HL-60 (cell line): ENCODE results near the gene KCNJ3.

Experiments used
- CTCF ChIP-seq: IDR thresholded peaks from one replicate; pipeline ENCODE4 v1.5.1; 2011; ENCODE audit warnings: low read length, control low read depth, inconsistent platforms; ENCODE audit not compliant: insufficient read depth
- GABPA ChIP-seq: IDR thresholded peaks from 2 replicates; pipeline ENCODE4 v1.6.1; 2012; ENCODE audit warnings: low read depth
- POLR2AphosphoS5 ChIP-seq: IDR thresholded peaks from 2 replicates; pipeline ENCODE4 v1.6.1; 2012; ENCODE audit warnings: low read depth
- REST ChIP-seq: IDR thresholded peaks from 2 replicates; pipeline ENCODE4 v1.6.1; 2012; ENCODE audit warnings: low read depth; ENCODE audit not compliant: insufficient replicate concordance

GRCh38 chr2:154724194-154724797 lies 25.8 kb downstream of the KCNJ3 start:
- no peak for TF ChIP-seq CTCF
- TF ChIP-seq POLR2AphosphoS5: no peak
- no peak for TF ChIP-seq REST
- no peak for TF ChIP-seq GABPA
